HG02973 (cell line): ENCODE results near the gene CELF2.
"Not testable (repeated sequence)": the region's sequence is repeated elsewhere in the genome, so short reads cannot be mapped to it uniquely, and the experiment has no call there.

Experiments used
- ATAC-seq: cut with Tn5 transposase; IDR thresholded peaks from one replicate; pipeline ENCODE4 v1.9.1; 2021; ENCODE audit warnings: moderate library complexity; ENCODE audit not compliant: unreplicated experiment

Gene CELF2

GRCh38 chr10:11366889-11367288 is 349.2 kb downstream of the CELF2 start:
- not testable (repeated sequence) for ATAC-seq

GRCh38 chr10:11367505-11367904 is 349.8 kb downstream of the CELF2 start:
- no peak for ATAC-seq

- no peak for ATAC-seq
Measured at GRCh38 chr10:11373717-11374171, 356.1 kb downstream of the CELF2 start.

- no peak for ATAC-seq
Measured at GRCh38 chr10:11377267-11377666, 359.6 kb downstream of the CELF2 start.

GRCh38 chr10:11378835-11379234 is 361.2 kb downstream of the CELF2 start:
- ATAC-seq: no peak

GRCh38 chr10:11379771-11380170 is 362.1 kb downstream of the CELF2 start:
- no peak for ATAC-seq

GRCh38 chr10:11381023-11381422 is 363.4 kb downstream of the CELF2 start:
- ATAC-seq: no peak

GRCh38 chr10:11381511-11381910 is 363.8 kb downstream of the CELF2 start:
- no peak for ATAC-seq

GRCh38 chr10:11382187-11382586 is 364.5 kb downstream of the CELF2 start:
- no peak for ATAC-seq

GRCh38 chr10:11386044-11386443 is 368.4 kb downstream of the CELF2 start:
- no peak for ATAC-seq
